ENCODE measurements around the gene SWT1. TPM values are rescaled to one million over a fixed set of nuclear protein-coding genes. Genes with fewer than 3 reads are reported as not detected.
"Not testable (repeated sequence)": the region's sequence is repeated elsewhere in the genome, so short reads cannot be mapped to it uniquely, and the experiment has no call there.

SWT1 gene
- total RNA-seq, 2 donors from 2014 or later, result 5.2 to 9.4 TPM

GRCh38 chr1:185305419-185305818, 148.5 kb downstream of the SWT1 start:
- Mint-ChIP-seq H3K27me3 (no peaks in the 10 kb centered on the region), H3K36me3 (ENCODE audit: low read depth) (peaks cover 100% of the 10 kb centered on the region), H3K9me3 (no peaks in the 10 kb centered on the region), H3K27ac (peak overlapping the region; percentile 48), H3K4me3 (no peak overlapping the region), H3K4me1 (peaks cover 10% of the 10 kb centered on the region)
- no peak for ATAC-seq (replicated peaks)

GRCh38 chr1:185308126-185308525, 151.2 kb downstream of the SWT1 start:
- no peaks in the 10 kb centered on the region for H3K9me3 Mint-ChIP-seq
- H3K27me3 Mint-ChIP-seq, result no peaks in the 10 kb centered on the region
- no peak overlapping the region for H3K4me3 Mint-ChIP-seq
- H3K27ac Mint-ChIP-seq, result peak overlapping the region; percentile 72
- H3K36me3 Mint-ChIP-seq (ENCODE audit: low read depth), result peaks cover 100% of the 10 kb centered on the region
- H3K4me1 Mint-ChIP-seq, result peaks cover 20% of the 10 kb centered on the region
- no peak for ATAC-seq (replicated peaks)

- no peak overlapping the region for H3K4me3 Mint-ChIP-seq
- peaks cover 31% of the 10 kb centered on the region for H3K4me1 Mint-ChIP-seq
- H3K9me3 Mint-ChIP-seq, result no peaks in the 10 kb centered on the region
- no peak overlapping the region for H3K27ac Mint-ChIP-seq
- no peaks in the 10 kb centered on the region for H3K27me3 Mint-ChIP-seq
- peaks cover 100% of the 10 kb centered on the region for H3K36me3 Mint-ChIP-seq (ENCODE audit: low read depth)
- ATAC-seq (replicated peaks), result no peak
These were observed 152.6 kb downstream of the SWT1 start for GRCh38 chr1:185309566-185309965.

DNA sequence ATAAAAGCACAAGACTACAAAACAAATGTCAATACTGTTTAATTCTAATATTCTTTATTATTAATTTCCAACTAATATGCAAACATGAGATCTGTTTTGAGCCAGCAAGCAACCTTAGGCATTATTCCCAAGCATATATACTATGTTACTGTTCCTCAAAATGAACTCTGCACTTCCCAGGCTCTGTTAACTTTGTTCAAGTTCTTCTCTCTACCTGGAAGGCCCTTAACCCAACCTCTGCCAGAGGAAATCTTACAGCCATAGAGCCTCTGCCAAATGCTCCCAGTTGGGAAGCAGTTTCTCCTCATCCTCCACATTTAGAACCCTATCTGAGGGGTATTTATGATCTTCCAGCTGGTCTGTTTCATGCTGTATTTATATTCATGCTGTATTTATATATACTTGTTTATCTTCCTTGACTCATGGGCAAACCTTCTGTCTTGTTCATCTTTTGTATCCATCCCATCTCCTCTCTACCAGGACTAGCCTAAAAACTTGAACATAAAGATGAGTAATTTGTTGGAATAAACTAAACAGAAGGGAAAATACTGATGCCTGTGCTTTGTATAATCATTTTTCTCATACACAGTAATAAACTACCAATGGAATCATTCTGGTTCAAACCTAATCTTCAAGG, 154.7 kb downstream of the SWT1 start:
- peak overlapping the region; percentile 96 for H3K4me3 Mint-ChIP-seq
- H3K36me3 Mint-ChIP-seq (ENCODE audit: low read depth), result peaks cover 100% of the 10 kb centered on the region
- H3K27ac Mint-ChIP-seq, result peak overlapping the region; percentile 100
- ATAC-seq (replicated peaks), result no peak
- peaks cover 33% of the 10 kb centered on the region for H3K4me1 Mint-ChIP-seq
- H3K27me3 Mint-ChIP-seq, result no peaks in the 10 kb centered on the region
- H3K9me3 Mint-ChIP-seq, result no peaks in the 10 kb centered on the region

DNA sequence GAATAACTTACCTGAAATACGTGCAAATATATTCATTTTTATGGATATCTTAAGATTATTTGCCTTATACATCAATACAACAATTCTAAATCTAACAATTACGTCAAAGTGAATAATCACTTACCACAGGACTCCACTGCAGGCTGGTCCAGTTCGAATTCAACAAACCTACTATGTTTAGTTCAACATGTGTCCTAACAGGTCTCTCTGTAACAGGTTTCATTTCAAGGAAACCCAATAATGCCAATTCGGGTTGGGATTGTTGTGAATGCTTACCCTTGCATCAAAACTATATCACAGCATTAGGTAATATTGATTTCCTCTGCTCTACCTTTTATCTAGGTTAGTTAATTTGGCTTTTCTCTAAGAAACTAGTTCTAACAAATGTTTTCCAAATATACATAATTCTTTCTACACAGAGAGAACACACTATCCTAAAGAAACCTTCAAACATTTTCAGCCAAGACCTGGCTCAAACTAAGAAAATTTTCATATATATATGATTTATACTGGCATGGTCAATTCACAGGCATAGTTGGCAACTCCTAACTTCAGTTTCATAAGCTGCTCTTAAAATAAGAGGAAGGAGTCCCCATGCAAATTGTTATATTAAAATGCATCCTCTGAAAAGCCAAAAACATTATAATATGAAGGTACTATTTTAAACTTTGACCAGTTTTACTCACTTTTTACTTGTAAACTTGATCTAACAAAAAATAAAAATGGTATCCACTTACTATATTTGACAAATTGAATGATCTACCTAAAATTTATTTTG, 155.6 kb downstream of the SWT1 start:
- H3K4me3 Mint-ChIP-seq, result peak overlapping the region; percentile 96
- H3K4me1 Mint-ChIP-seq, result peaks cover 33% of the 10 kb centered on the region
- peaks cover 100% of the 10 kb centered on the region for H3K36me3 Mint-ChIP-seq (ENCODE audit: low read depth)
- H3K27ac Mint-ChIP-seq, result peak overlapping the region; percentile 100
- H3K27me3 Mint-ChIP-seq, result no peaks in the 10 kb centered on the region
- H3K9me3 Mint-ChIP-seq, result no peaks in the 10 kb centered on the region
- no peak for ATAC-seq (replicated peaks)

GRCh38 chr1:185314411-185314810, 157.4 kb downstream of the SWT1 start:
- Mint-ChIP-seq H3K27me3 (no peaks in the 10 kb centered on the region), H3K27ac (peak overlapping the region; percentile 100), H3K36me3 (ENCODE audit: low read depth) (peaks cover 100% of the 10 kb centered on the region), H3K9me3 (peaks cover 5% of the 10 kb centered on the region), H3K4me1 (peaks cover 40% of the 10 kb centered on the region), H3K4me3 (peak overlapping the region; percentile 96)
- no peak for ATAC-seq (replicated peaks)

DNA sequence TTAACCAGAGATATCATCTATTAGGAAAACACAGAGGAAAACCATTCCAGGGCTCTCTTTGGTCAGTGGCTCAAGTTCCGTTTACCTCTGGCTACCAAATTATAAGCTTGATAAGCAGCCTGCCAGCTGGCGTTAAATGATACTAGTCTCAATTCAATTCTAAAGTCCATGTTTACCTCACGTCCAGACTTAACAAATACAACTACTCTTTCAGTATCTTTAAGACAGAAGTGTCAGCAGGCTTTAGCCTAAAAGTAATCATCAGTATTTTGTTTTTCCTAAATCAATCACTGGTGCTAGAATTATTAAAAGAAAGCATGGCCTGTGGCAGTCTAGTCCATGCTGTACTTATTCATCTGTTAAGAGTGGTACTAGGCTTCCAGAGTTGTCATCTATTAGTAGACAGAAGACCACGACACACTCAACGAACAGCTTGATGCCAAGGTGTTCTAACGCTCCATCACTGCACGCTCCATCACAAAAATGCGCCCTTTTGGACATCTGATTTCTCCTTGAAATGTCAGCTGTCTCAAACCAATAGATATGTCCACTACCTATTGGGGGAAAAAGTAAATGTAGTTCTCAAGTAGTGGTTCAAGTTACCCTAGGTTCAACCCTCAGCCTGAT, 158.6 kb downstream of the SWT1 start:
- Mint-ChIP-seq H3K27me3 (no peaks in the 10 kb centered on the region), H3K9me3 (peaks cover 5% of the 10 kb centered on the region), H3K36me3 (ENCODE audit: low read depth) (peaks cover 96% of the 10 kb centered on the region), H3K27ac (peak overlapping the region; percentile 100), H3K4me3 (peak overlapping the region; percentile 96), H3K4me1 (peaks cover 47% of the 10 kb centered on the region)
- ATAC-seq (replicated peaks), result no peak

DNA sequence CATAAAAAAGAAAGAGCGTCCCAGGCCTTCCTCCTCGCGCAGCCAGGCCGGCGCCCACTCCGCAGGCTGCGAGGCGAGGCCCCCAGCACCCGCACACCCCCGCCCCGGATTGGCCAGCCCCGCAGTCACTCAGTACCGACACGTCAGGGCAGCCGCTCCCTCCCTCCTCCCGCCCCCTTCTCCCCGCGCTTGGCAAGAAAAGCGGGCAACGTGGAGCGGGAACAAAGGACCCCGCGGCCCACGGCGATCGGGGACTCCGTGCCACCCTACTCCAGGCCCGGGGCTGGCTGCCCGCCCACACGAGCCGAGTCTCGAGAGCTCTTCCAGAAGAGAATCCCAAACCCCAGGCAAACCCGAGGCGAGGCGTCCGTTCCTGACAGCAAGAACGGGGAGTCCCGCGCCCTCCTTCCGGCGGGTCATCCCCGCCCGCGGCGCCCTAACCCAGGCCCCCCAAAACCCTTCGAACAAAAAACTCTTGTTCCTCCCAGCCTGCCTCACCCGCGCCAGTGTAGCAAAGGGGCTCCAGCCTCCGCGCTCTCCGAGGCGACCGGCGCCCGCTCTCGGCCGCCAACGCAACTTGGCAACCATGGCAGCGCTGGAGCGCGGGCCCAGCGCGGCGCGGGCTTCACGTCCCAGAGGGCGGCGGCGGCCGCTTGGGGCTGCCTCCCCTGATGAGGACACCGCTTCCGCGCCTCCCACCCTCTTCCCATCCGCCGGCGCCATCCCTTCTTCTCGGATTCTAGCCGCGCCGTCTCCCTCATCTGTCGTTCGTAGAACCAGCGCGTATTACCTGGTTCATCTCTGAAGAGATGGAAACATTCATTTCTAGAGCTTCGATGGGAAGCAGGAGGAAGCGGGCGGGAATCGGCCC, 159.4 kb downstream of the SWT1 start:
- H3K36me3 Mint-ChIP-seq (ENCODE audit: low read depth), result peaks cover 96% of the 10 kb centered on the region
- H3K27ac Mint-ChIP-seq, result peak overlapping the region; percentile 100
- H3K9me3 Mint-ChIP-seq, result peaks cover 13% of the 10 kb centered on the region
- H3K27me3 Mint-ChIP-seq, result no peaks in the 10 kb centered on the region
- H3K4me3 Mint-ChIP-seq, result peak overlapping the region; percentile 96
- ATAC-seq (replicated peaks), result peak; percentile 59
- H3K4me1 Mint-ChIP-seq, result peaks cover 51% of the 10 kb centered on the region

GRCh38 chr1:185317034-185317885, 160.3 kb downstream of the SWT1 start, which contains the start of gene IVNS1ABP:
IVNS1ABP (minus strand) TSS chr1:185317243; CDS start chr1:185309493, 7,750 bp downstream.
- no peaks in the 10 kb centered on the region for H3K27me3 Mint-ChIP-seq
- ATAC-seq (replicated peaks), result peak; percentile 72
- H3K4me1 Mint-ChIP-seq, result peaks cover 43% of the 10 kb centered on the region
- peak within 1 kb of the TSS; percentile 100 for H3K27ac Mint-ChIP-seq
- H3K4me3 Mint-ChIP-seq, result peak within 1 kb of the TSS; percentile 96
- peaks cover 13% of the 10 kb centered on the region for H3K9me3 Mint-ChIP-seq
- H3K36me3 Mint-ChIP-seq (ENCODE audit: low read depth), result peaks cover 88% of the 10 kb centered on the region

- Mint-ChIP-seq H3K36me3 (ENCODE audit: low read depth) (peaks cover 82% of the 10 kb centered on the region), H3K27ac (peak overlapping the region; percentile 100), H3K27me3 (no peaks in the 10 kb centered on the region), H3K4me3 (peak overlapping the region; percentile 96), H3K9me3 (peaks cover 13% of the 10 kb centered on the region), H3K4me1 (peaks cover 42% of the 10 kb centered on the region)
- peak; percentile 57 for ATAC-seq (replicated peaks)
These were observed 160.9 kb downstream of the SWT1 start for GRCh38 chr1:185317886-185318310.

GRCh38 chr1:185318431-185319138, 161.6 kb downstream of the SWT1 start:
- Mint-ChIP-seq H3K27ac (peak overlapping the region; percentile 100), H3K36me3 (ENCODE audit: low read depth) (peaks cover 75% of the 10 kb centered on the region), H3K4me3 (peak overlapping the region; percentile 96), H3K27me3 (no peaks in the 10 kb centered on the region), H3K9me3 (peaks cover 13% of the 10 kb centered on the region), H3K4me1 (peaks cover 36% of the 10 kb centered on the region)
- no peak for ATAC-seq (replicated peaks)

DNA sequence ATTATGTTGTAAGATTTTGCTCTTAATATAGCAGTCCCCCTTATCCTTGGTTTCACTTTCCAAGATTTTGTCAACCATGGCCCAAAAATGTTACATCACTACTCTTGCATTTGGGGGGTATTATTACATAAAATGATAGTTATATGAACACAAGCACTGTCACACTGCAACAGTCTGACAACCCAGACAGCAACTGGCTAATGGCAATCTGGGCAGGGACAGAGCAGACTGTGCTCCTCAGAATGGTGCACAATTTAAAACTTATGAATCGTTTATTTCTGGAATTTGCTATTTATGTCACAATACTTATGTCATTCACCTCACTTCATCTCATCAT, 162.1 kb downstream of the SWT1 start:
- H3K36me3 Mint-ChIP-seq (ENCODE audit: low read depth), result peaks cover 70% of the 10 kb centered on the region
- H3K4me1 Mint-ChIP-seq, result peaks cover 31% of the 10 kb centered on the region
- H3K27me3 Mint-ChIP-seq, result no peaks in the 10 kb centered on the region
- no peak for ATAC-seq (replicated peaks)
- H3K4me3 Mint-ChIP-seq, result peak overlapping the region; percentile 96
- peaks cover 13% of the 10 kb centered on the region for H3K9me3 Mint-ChIP-seq
- peak overlapping the region; percentile 100 for H3K27ac Mint-ChIP-seq

- Mint-ChIP-seq H3K9me3 (peaks cover 13% of the 10 kb centered on the region), H3K27ac (peak overlapping the region; percentile 60), H3K36me3 (ENCODE audit: low read depth) (peaks cover 50% of the 10 kb centered on the region), H3K4me3 (peak overlapping the region; percentile 96), H3K4me1 (peaks cover 24% of the 10 kb centered on the region)
- H3K27me3 Mint-ChIP-seq; ATAC-seq (replicated peaks): not testable (repeated sequence)
These were observed 164.1 kb downstream of the SWT1 start for GRCh38 chr1:185321104-185321503.

All from activated T-helper 17 cell treated with anti-CD3 and anti-CD28 coated beads, Interleukin-2, amount 50 U/mL, for 72 hours (primary cell).